NCI-H1417 treated with DMSO at 0.1 percent for 48 hours (cell line): ENCODE results near the gene TIMM44.
A peak's percentile ranks its signal among the peaks of the same experiment; 100 is the strongest.

Source experiments
- DNase-seq: peaks from one replicate; lab custom pipeline; 2025; lab: John Stamatoyannopoulos, UW

The TIMM44 gene

GRCh38 chr19:7914099-7914498 lies 29.4 kb downstream of the TIMM44 start:
- no peak for DNase-seq

GRCh38 chr19:7913652-7914051 lies 29.8 kb downstream of the TIMM44 start:
- DNase-seq: no peak

- no peak for DNase-seq
Measured at GRCh38 chr19:7912697-7913564, 30.5 kb downstream of the TIMM44 start.

- DNase-seq: no peak
Measured at GRCh38 chr19:7912144-7912696, 31.2 kb downstream of the TIMM44 start.

- DNase-seq: no peak
Measured at GRCh38 chr19:7911508-7912143, 31.8 kb downstream of the TIMM44 start.

- DNase-seq: no peak
Measured at GRCh38 chr19:7910321-7911161, 32.9 kb downstream of the TIMM44 start.

GRCh38 chr19:7909471-7910067 lies 33.9 kb downstream of the TIMM44 start:
- no peak for DNase-seq

- no peak for DNase-seq
Measured at GRCh38 chr19:7908742-7909461, 34.6 kb downstream of the TIMM44 start.

GRCh38 chr19:7908078-7908699 lies 35.3 kb downstream of the TIMM44 start:
- DNase-seq: no peak

- no peak for DNase-seq
Measured at GRCh38 chr19:7907544-7907943, 35.9 kb downstream of the TIMM44 start.

GRCh38 chr19:7907122-7907521 lies 36.3 kb downstream of the TIMM44 start:
- no peak for DNase-seq

GRCh38 chr19:7905859-7906258 lies 37.6 kb downstream of the TIMM44 start:
- DNase-seq: no peak

- DNase-seq: no peak
Measured at GRCh38 chr19:7905268-7905667, 38.2 kb downstream of the TIMM44 start.

GRCh38 chr19:7904074-7905020 lies 39.1 kb downstream of the TIMM44 start:
- no peak for DNase-seq

- peak; percentile 96 for DNase-seq
Measured at GRCh38 chr19:7903244-7904073, 40.0 kb downstream of the TIMM44 start, which contains the start of gene MAP2K7. Gene MAP2K7 (plus strand): TSS chr19:7903877. CDS start chr19:7903945, 68 bp downstream.

GRCh38 chr19:7902796-7903243 lies 40.6 kb downstream of the TIMM44 start:
- no peak for DNase-seq

GRCh38 chr19:7901337-7901736 lies 42.1 kb downstream of the TIMM44 start:
- no peak for DNase-seq

GRCh38 chr19:7900931-7901330 lies 42.5 kb downstream of the TIMM44 start:
- no peak for DNase-seq
